Measurements from ENCODE around the gene SLAIN1. TPM values are rescaled to one million over a fixed set of nuclear protein-coding genes. Genes with fewer than 3 reads are reported as not detected.

SLAIN1 gene
- total RNA-seq, 3 donors from 2014 or later (not counting 1 experiment from before 2014, with no cell fraction given): 14.9 to 29.0 (median 25.7) TPM

DNA sequence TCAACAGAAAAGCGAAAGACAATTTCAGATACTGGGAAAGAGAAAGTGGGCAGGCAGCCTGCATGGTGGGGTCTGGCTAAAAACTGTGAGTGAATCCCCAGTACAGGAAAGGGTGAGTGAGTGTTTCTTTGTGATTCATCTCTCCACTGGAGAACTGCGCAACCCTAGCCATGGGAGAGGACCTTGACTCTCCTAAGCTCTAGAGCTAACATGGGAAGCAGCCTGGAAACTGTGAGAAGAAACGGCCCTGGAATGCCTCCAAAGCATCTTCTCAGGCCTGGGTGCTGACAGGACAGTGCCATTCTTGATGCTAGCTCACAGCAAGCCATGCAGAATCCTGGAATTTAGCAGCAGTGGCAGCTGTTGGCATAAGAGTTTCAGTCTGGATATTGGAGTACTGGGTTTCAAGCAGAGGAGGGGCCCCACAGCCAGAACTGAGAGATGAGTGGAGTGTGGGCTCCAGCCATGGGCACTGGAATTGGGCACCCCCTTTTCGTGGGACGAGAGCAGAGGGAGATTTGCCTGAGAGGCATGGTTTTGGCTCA is 18.7 kb upstream of the SLAIN1 start:
- Mint-ChIP-seq H3K4me1 (no peaks in the 10 kb centered on the region), H3K4me3 (no peak overlapping the region)
- ATAC-seq: no peak

GRCh38 chr13:77687799-77688198 is 9.7 kb upstream of the SLAIN1 start:
- WGBS (ENCODE audit: insufficient coverage): 100% methylated on average over 1 of the region's 2 CpGs
- no peak overlapping the region for H3K4me3 Mint-ChIP-seq
- Histone ChIP-seq H3K27me3 (ENCODE audit: control insufficient read depth, insufficient read depth, low read length) (peaks cover 4% of the 10 kb centered on the region), H3K4me3 (ENCODE audit: low read length) (no peak overlapping the region), H3K4me1 (ENCODE audit: control insufficient read depth, insufficient read depth, low read length) (no peaks in the 10 kb centered on the region), H3K27ac (ENCODE audit: low read length) (no peak overlapping the region), H3K36me3 (ENCODE audit: control insufficient read depth, insufficient read depth, low read length) (no peaks in the 10 kb centered on the region), H3K9me3 (ENCODE audit: control insufficient read depth, insufficient read depth, low read length) (no peaks in the 10 kb centered on the region)
- no peaks in the 10 kb centered on the region for H3K36me3 Mint-ChIP-seq
- H3K4me1 Mint-ChIP-seq: no peaks in the 10 kb centered on the region
- H3K27ac Mint-ChIP-seq: no peak overlapping the region
- peaks cover 21 to 39% of the 10 kb centered on the region in 2 donors for H3K27me3 Mint-ChIP-seq (ENCODE audit: low read depth in 2 of 2)
- DNase-seq: no peak
- intact Hi-C loops (cut with micrococcal nuclease): no loop called here
- ATAC-seq: no peak
- TF ChIP-seq CTCF (IDR thresholded peaks at IDR 0.05): no peak
- H3K9me3 Mint-ChIP-seq: no peaks in the 10 kb centered on the region

More for the DNA sequence above, 18.7 kb upstream of the SLAIN1 start:
- no peak overlapping the region for H3K27ac Mint-ChIP-seq
- Histone ChIP-seq H3K27ac (ENCODE audit: low read length) (no peak overlapping the region), H3K4me1 (ENCODE audit: control insufficient read depth, insufficient read depth, low read length) (no peaks in the 10 kb centered on the region), H3K4me3 (ENCODE audit: low read length) (no peak overlapping the region), H3K27me3 (ENCODE audit: control insufficient read depth, insufficient read depth, low read length) (peaks cover 7% of the 10 kb centered on the region), H3K9me3 (ENCODE audit: control insufficient read depth, insufficient read depth, low read length) (no peaks in the 10 kb centered on the region), H3K36me3 (ENCODE audit: control insufficient read depth, insufficient read depth, low read length) (no peaks in the 10 kb centered on the region)
- H3K9me3 Mint-ChIP-seq: peaks cover 2 to 3% of the 10 kb centered on the region in 2 donors
- intact Hi-C loops (cut with micrococcal nuclease): no loop called here
- TF ChIP-seq CTCF (IDR thresholded peaks at IDR 0.05): no peak
- peaks cover 35 to 42% of the 10 kb centered on the region in 2 donors for H3K27me3 Mint-ChIP-seq (ENCODE audit: low read depth in 2 of 2)
- DNase-seq: no peak
- WGBS (ENCODE audit: insufficient coverage): 71% methylated on average over 5 of the region's 5 CpGs
- H3K36me3 Mint-ChIP-seq: no peaks in the 10 kb centered on the region

DNA sequence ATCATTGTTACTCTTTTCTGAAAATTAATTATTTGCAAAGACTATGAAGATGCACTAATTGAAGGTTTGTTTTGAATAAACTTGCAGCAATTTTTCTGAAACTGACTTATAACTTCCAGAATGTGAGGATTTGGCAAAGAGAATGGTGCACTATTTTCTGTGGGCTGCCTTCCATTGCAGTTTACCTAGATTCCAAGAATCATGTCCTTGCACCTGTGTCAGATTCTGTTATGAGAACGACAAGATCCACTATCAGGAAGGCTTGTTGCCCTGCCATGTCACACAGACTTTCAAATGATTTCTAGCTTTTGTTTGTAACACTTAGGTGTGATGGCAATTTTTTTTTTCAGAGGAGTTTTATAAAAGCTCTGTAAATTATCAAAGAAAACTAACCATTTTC is 5.6 kb upstream of the SLAIN1 start:
- Histone ChIP-seq H3K4me3 (ENCODE audit: low read length) (no peak overlapping the region), H3K27ac (ENCODE audit: low read length) (no peak overlapping the region), H3K4me1 (ENCODE audit: control insufficient read depth, insufficient read depth, low read length) (peaks cover under 1% of the 10 kb centered on the region), H3K27me3 (ENCODE audit: control insufficient read depth, insufficient read depth, low read length) (peaks cover 4% of the 10 kb centered on the region), H3K9me3 (ENCODE audit: control insufficient read depth, insufficient read depth, low read length) (no peaks in the 10 kb centered on the region), H3K36me3 (ENCODE audit: control insufficient read depth, insufficient read depth, low read length) (no peaks in the 10 kb centered on the region)
- ATAC-seq (no peak), DNase-seq (no peak)
- Mint-ChIP-seq H3K27me3 (ENCODE audit: low read depth in 2 of 2) (peaks cover 22 to 33% of the 10 kb centered on the region in 2 donors), H3K4me3 (no peak overlapping the region), H3K9me3 (no peaks in the 10 kb centered on the region), H3K4me1 (peaks cover 11 to 13% of the 10 kb centered on the region in 2 donors), H3K27ac (no peak overlapping the region), H3K36me3 (no peaks in the 10 kb centered on the region)
- no peak for TF ChIP-seq CTCF (IDR thresholded peaks at IDR 0.05)
- intact Hi-C loops (cut with micrococcal nuclease): loop anchor here (10.0 kb wide), 2 partner anchors 333 to 1693 kb away; no protein-coding TSS in a partner anchor
- 80% methylated on average over 1 of the region's 1 CpG for WGBS (ENCODE audit: insufficient coverage)

Measured in natural killer cell (primary cell).